Measurements from ENCODE around the gene CFAP70.

DNA sequence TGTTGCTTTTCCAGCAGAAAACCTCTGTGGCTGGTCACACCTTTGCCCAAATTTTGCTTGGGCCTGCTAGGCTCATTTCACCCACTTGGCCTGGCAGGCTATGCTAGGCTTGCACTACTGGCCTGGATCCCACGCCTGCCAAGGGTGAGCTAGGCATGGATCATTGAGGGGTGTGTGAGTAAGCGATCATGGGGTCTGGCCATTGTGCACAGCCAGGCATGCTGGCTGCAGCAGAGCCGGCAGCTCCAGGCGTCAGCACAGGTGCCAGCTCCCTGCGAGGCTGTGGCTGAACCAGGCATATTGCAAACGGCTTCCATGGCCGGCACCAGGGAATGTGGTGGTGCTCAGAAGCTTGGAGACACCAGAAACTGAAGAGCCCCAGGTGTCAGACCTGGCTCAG is 19.2 kb downstream of the CFAP70 start:
- TF ChIP-seq, protein P1, sequence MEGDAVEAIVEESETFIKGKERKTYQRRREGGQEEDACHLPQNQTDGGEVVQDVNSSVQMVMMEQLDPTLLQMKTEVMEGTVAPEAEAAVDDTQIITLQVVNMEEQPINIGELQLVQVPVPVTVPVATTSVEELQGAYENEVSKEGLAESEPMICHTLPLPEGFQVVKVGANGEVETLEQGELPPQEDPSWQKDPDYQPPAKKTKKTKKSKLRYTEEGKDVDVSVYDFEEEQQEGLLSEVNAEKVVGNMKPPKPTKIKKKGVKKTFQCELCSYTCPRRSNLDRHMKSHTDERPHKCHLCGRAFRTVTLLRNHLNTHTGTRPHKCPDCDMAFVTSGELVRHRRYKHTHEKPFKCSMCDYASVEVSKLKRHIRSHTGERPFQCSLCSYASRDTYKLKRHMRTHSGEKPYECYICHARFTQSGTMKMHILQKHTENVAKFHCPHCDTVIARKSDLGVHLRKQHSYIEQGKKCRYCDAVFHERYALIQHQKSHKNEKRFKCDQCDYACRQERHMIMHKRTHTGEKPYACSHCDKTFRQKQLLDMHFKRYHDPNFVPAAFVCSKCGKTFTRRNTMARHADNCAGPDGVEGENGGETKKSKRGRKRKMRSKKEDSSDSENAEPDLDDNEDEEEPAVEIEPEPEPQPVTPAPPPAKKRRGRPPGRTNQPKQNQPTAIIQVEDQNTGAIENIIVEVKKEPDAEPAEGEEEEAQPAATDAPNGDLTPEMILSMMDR (IDR thresholded peaks at IDR 0.05): no peak
- TF ChIP-seq POLR2A (IDR thresholded peaks at IDR 0.05): no peak

Measured in transverse colon (tissue), 3 donors.